NK-92 (cell line): ENCODE results near the gene FBXL15.

Experiments used
- DNase-seq: peaks from one replicate; lab custom pipeline; 2025; ENCODE audit not compliant: unreplicated experiment; lab: John Stamatoyannopoulos, UW

FBXL15 gene

GRCh38 chr10:102409604-102410428 lies 10.8 kb upstream of the FBXL15 start:
- DNase-seq = no peak

- DNase-seq = no peak
Observed at GRCh38 chr10:102410429-102411073, 10.1 kb upstream of the FBXL15 start.

- no peak for DNase-seq
Observed at GRCh38 chr10:102411341-102412255, 9.0 kb upstream of the FBXL15 start.

- DNase-seq = no peak
Observed at GRCh38 chr10:102412293-102412692, 8.3 kb upstream of the FBXL15 start.

GRCh38 chr10:102413053-102413705 lies 7.5 kb upstream of the FBXL15 start:
- no peak for DNase-seq

- DNase-seq = no peak
Observed at GRCh38 chr10:102413806-102414561, 6.7 kb upstream of the FBXL15 start.

GRCh38 chr10:102414749-102415148 lies 5.9 kb upstream of the FBXL15 start:
- no peak for DNase-seq

GRCh38 chr10:102416283-102416682 lies 4.4 kb upstream of the FBXL15 start:
- DNase-seq = no peak

- no peak for DNase-seq
Observed at GRCh38 chr10:102416695-102417094, 3.9 kb upstream of the FBXL15 start.

GRCh38 chr10:102418622-102419268 lies 1.9 kb upstream of the FBXL15 start, which contains the start of gene PSD:
PSD (minus strand) TSS chr10:102418785; CDS start chr10:102417038, 1,747 bp downstream.
- no peak for DNase-seq

GRCh38 chr10:102419269-102420180 lies 1.1 kb upstream of the FBXL15 start:
- no peak for DNase-seq

- no peak for DNase-seq
Observed at GRCh38 chr10:102420181-102420713, 389 bp upstream of the FBXL15 start.

- DNase-seq = no peak
Observed at GRCh38 chr10:102421507-102421756, 796 bp downstream of the FBXL15 start.

- DNase-seq = no peak
Observed at GRCh38 chr10:102421757-102422512, 1.3 kb downstream of the FBXL15 start.

- DNase-seq = no peak
Observed at GRCh38 chr10:102422545-102423129, 2.0 kb downstream of the FBXL15 start.

GRCh38 chr10:102423372-102423968 lies 2.8 kb downstream of the FBXL15 start:
- DNase-seq = no peak

- no peak for DNase-seq
Observed at GRCh38 chr10:102424145-102424544, 3.5 kb downstream of the FBXL15 start.
